BE2C (cell line): ENCODE results near the gene PGAM4.

Experiments
- DNase-seq: peaks from one replicate; pipeline ENCODE4 v3.0.0-alpha.2; 2020
- H3K27me3 ChIP-seq: fragments of 250-450 bp; sonication (Bioruptor Pico); 2 replicates; pipeline ENCODE4 v1.5.1; 2020; ENCODE audit warnings: mild to moderate bottlenecking
- H3K36me3 ChIP-seq: fragments of 250-450 bp; sonication (Bioruptor Pico); 2 replicates; pipeline ENCODE4 v1.5.1; 2020; ENCODE audit warnings: mild to moderate bottlenecking
- H3K4me1 ChIP-seq: fragments of 250-450 bp; sonication (Bioruptor Pico); 2 replicates; pipeline ENCODE4 v1.5.1; 2020
- H3K4me3 ChIP-seq: 2 replicates; pipeline ENCODE4 v1.5.1; 2011; ENCODE audit warnings: low read depth, low read length
- H3K9me3 ChIP-seq: fragments of 250-450 bp; sonication (Bioruptor Pico); 2 replicates; pipeline ENCODE4 v1.5.1; 2020
- CTCF ChIP-seq: IDR thresholded peaks from 2 replicates; pipeline ENCODE4 v1.5.1; 2012; ENCODE audit warnings: mild to moderate bottlenecking, low read depth, low read length

PGAM4 gene

DNA sequence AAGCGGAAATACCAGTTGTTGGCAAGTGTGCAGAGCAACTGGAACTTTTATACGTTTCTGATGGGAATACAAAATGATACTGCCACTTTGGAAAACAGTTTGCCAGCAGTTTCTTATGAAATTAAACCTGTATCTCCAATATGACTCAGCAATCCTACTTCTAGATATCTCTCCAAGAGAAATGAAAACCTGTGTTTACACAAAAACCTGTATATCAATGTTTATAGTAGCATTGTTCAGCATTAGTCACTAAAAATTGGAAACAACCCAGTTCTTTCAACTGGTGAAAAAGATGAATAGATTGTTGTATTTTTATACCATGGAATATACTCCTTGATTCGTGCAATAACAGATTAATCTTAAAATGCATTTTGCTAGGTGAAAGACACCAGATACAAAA is 32.1 kb downstream of the PGAM4 start:
- DNase-seq = no peak
- Histone ChIP-seq H3K9me3 (no peaks in the 10 kb centered on the region), H3K27me3 (no peaks in the 10 kb centered on the region), H3K36me3 (no peaks in the 10 kb centered on the region), H3K4me3 (no peak overlapping the region), H3K4me1 (no peaks in the 10 kb centered on the region)
- no peak for TF ChIP-seq CTCF

GRCh38 chrX:77936299-77936698 is 33.1 kb downstream of the PGAM4 start:
- H3K4me3 ChIP-seq = no peak overlapping the region
- H3K4me1 ChIP-seq = no peaks in the 10 kb centered on the region
- no peaks in the 10 kb centered on the region for H3K36me3 ChIP-seq
- no peak for DNase-seq
- H3K9me3 ChIP-seq = no peaks in the 10 kb centered on the region
- no peak for TF ChIP-seq CTCF
- no peaks in the 10 kb centered on the region for H3K27me3 ChIP-seq

- Histone ChIP-seq H3K27me3 (no peaks in the 10 kb centered on the region), H3K4me1 (no peaks in the 10 kb centered on the region), H3K4me3 (no peak overlapping the region), H3K9me3 (no peaks in the 10 kb centered on the region), H3K36me3 (no peaks in the 10 kb centered on the region)
- no peak for DNase-seq
- no peak for TF ChIP-seq CTCF
These were observed 33.6 kb downstream of the PGAM4 start for GRCh38 chrX:77935886-77936285.

- DNase-seq = no peak
- Histone ChIP-seq H3K4me3 (no peak overlapping the region), H3K36me3 (no peaks in the 10 kb centered on the region), H3K9me3 (no peaks in the 10 kb centered on the region), H3K27me3 (no peaks in the 10 kb centered on the region), H3K4me1 (no peaks in the 10 kb centered on the region)
- no peak for TF ChIP-seq CTCF
These were observed 38.9 kb downstream of the PGAM4 start for GRCh38 chrX:77930581-77930980.

DNA sequence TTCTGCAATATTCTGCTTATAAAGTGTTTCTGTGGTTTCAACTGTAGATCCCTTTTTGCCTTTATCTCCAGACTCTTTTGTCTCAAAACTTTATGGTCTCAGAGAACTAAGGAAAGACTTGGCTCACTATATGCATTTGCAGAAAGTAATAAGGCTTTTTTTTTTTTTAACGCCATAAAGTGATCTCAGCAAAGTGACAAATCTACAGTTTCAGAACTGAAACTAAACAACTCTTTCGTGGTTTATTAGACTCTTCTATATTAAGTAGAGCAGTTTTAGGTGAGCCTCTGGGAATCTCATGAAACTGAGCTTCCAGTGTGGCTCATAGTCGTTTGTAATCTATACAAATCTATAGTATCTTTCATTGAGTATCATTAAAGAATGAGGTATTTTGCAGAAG is 43.7 kb downstream of the PGAM4 start:
- Histone ChIP-seq H3K9me3 (no peaks in the 10 kb centered on the region), H3K4me3 (no peak overlapping the region), H3K36me3 (no peaks in the 10 kb centered on the region), H3K4me1 (no peaks in the 10 kb centered on the region), H3K27me3 (no peaks in the 10 kb centered on the region)
- no peak for DNase-seq
- TF ChIP-seq CTCF = no peak

GRCh38 chrX:77924320-77924859 is 45.0 kb downstream of the PGAM4 start:
- Histone ChIP-seq H3K9me3 (no peaks in the 10 kb centered on the region), H3K27me3 (no peaks in the 10 kb centered on the region), H3K4me3 (no peak overlapping the region), H3K4me1 (no peaks in the 10 kb centered on the region), H3K36me3 (no peaks in the 10 kb centered on the region)
- no peak for TF ChIP-seq CTCF
- DNase-seq = no peak
